ENCODE results near the gene LAIR2. TPM values are rescaled to one million over a fixed set of nuclear protein-coding genes. Genes with fewer than 3 reads are reported as not detected.

LAIR2 gene
- total RNA-seq, 1 donor from 2014 or later: not detected

DNA sequence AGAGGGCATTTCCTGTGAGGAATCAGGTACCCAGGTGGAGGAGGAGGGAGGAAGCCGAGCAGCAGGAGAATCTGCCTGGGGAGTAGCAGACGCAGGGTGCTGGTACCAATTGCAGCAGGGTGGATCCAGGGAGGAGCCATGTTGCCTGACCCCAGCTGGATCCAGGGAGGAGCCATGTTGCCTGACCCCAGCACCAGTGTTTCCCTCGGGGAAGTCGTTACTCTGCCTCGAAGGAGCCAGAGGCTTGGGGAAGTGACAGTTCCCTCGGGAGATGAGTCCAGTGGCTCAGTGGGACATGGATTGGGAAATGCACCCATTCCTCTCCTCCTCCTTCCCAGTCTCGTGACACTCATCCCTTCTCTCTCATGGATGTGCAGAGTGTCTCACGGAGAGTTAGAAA, 31.5 kb downstream of the LAIR2 start:
- Mint-ChIP-seq H3K9me3 (ENCODE audit: unreplicated experiment) (peaks cover 11% of the 10 kb centered on the region), H3K36me3 (ENCODE audit: unreplicated experiment) (no peaks in the 10 kb centered on the region), H3K27me3 (ENCODE audit: unreplicated experiment) (no peaks in the 10 kb centered on the region), H3K27ac (ENCODE audit: unreplicated experiment) (no peak overlapping the region), H3K4me3 (ENCODE audit: unreplicated experiment) (no peak overlapping the region), H3K4me1 (ENCODE audit: unreplicated experiment) (no peaks in the 10 kb centered on the region)
- TF ChIP-seq CTCF (IDR thresholded peaks at IDR 0.05): no peak
- no peak for DNase-seq (ENCODE audit: extremely low spot score, unreplicated experiment)

DNA sequence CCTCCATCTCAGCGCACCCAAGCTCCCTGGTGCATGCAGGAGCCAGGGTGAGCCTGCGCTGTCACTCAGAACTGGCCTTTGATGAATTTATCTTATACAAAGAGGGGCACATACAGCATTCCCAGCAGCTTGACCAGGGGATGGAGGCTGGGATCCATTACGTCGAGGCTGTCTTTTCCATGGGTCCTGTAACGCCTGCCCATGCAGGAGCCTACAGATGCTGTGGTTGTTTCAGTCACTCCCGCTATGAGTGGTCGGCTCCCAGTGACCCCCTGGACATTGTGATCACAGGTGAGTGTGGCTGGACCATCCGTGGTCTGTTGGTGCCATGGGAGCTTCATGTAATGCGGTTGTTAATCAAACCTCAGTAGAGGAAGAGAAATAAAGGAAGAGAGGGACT, 33.0 kb downstream of the LAIR2 start:
- TF ChIP-seq CTCF (IDR thresholded peaks at IDR 0.05): no peak
- Mint-ChIP-seq H3K36me3 (ENCODE audit: unreplicated experiment) (no peaks in the 10 kb centered on the region), H3K4me1 (ENCODE audit: unreplicated experiment) (no peaks in the 10 kb centered on the region), H3K27ac (ENCODE audit: unreplicated experiment) (no peak overlapping the region), H3K27me3 (ENCODE audit: unreplicated experiment) (no peaks in the 10 kb centered on the region), H3K9me3 (ENCODE audit: unreplicated experiment) (peaks cover 11% of the 10 kb centered on the region), H3K4me3 (ENCODE audit: unreplicated experiment) (no peak overlapping the region)
- DNase-seq (ENCODE audit: extremely low spot score, unreplicated experiment): no peak

- Mint-ChIP-seq H3K27ac (ENCODE audit: unreplicated experiment) (no peak overlapping the region), H3K36me3 (ENCODE audit: unreplicated experiment) (no peaks in the 10 kb centered on the region), H3K27me3 (ENCODE audit: unreplicated experiment) (no peaks in the 10 kb centered on the region), H3K9me3 (ENCODE audit: unreplicated experiment) (peaks cover 11% of the 10 kb centered on the region), H3K4me1 (ENCODE audit: unreplicated experiment) (no peaks in the 10 kb centered on the region), H3K4me3 (ENCODE audit: unreplicated experiment) (no peak overlapping the region)
- no peak for DNase-seq (ENCODE audit: extremely low spot score, unreplicated experiment)
- no peak for TF ChIP-seq CTCF (IDR thresholded peaks at IDR 0.05)
These were observed 34.3 kb downstream of the LAIR2 start for GRCh38 chr19:54536956-54537355.

- Mint-ChIP-seq H3K4me3 (ENCODE audit: unreplicated experiment) (no peak overlapping the region), H3K36me3 (ENCODE audit: unreplicated experiment) (no peaks in the 10 kb centered on the region), H3K27me3 (ENCODE audit: unreplicated experiment) (no peaks in the 10 kb centered on the region), H3K4me1 (ENCODE audit: unreplicated experiment) (no peaks in the 10 kb centered on the region), H3K27ac (ENCODE audit: unreplicated experiment) (no peak overlapping the region), H3K9me3 (ENCODE audit: unreplicated experiment) (peaks cover 29% of the 10 kb centered on the region)
- no peak for DNase-seq (ENCODE audit: extremely low spot score, unreplicated experiment)
- no peak for TF ChIP-seq CTCF (IDR thresholded peaks at IDR 0.05)
These were observed 39.1 kb downstream of the LAIR2 start for GRCh38 chr19:54541712-54542111.

GRCh38 chr19:54548806-54549205, 46.2 kb downstream of the LAIR2 start:
- no peak for DNase-seq (ENCODE audit: extremely low spot score, unreplicated experiment)
- Mint-ChIP-seq H3K27me3 (ENCODE audit: unreplicated experiment) (no peaks in the 10 kb centered on the region), H3K4me1 (ENCODE audit: unreplicated experiment) (no peaks in the 10 kb centered on the region), H3K9me3 (ENCODE audit: unreplicated experiment) (peaks cover 26% of the 10 kb centered on the region), H3K27ac (ENCODE audit: unreplicated experiment) (no peak overlapping the region), H3K36me3 (ENCODE audit: unreplicated experiment) (no peaks in the 10 kb centered on the region), H3K4me3 (ENCODE audit: unreplicated experiment) (no peak overlapping the region)
- no peak for TF ChIP-seq CTCF (IDR thresholded peaks at IDR 0.05)
